ENCODE data around the gene KCNJ13.
"Not testable (repeated sequence)": the region's sequence is repeated elsewhere in the genome, so short reads cannot be mapped to it uniquely, and the experiment has no call there.

The KCNJ13 gene

DNA sequence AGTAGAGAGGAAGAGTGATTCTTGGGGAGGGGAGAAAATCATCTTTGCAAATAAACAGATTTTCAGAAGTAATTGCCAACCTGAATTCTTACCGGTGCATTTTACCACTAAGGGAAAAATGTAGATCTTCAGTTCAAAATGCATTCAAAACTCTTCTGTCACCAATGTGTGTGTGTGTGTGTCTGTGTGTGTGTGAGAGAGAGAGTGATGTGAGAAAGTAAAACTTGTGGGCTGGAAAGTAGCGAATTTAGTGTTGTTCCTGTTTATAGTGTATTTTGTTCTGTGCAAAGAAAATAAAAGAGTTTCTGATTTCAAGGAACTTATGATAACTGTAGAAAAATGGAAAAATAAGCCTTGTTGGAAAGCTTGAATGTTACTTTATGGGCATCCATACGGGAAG is 27.0 kb downstream of the KCNJ13 start:
- no peaks in the 10 kb centered on the region for H3K27me3 ChIP-seq (ENCODE audit: insufficient read depth, low read length)
- peaks cover 58% of the 10 kb centered on the region for H3K36me3 ChIP-seq (ENCODE audit: insufficient read depth, low read length)
- no peak overlapping the region for H2AFZ ChIP-seq (ENCODE audit: low read depth, low read length)
- no peaks in the 10 kb centered on the region for H3K4me1 ChIP-seq (ENCODE audit: insufficient read depth, low read length)
- H3K4me3 ChIP-seq (ENCODE audit: low read length): no peak overlapping the region
- no peaks in the 10 kb centered on the region for H3K9me3 ChIP-seq (ENCODE audit: low read length)

DNA sequence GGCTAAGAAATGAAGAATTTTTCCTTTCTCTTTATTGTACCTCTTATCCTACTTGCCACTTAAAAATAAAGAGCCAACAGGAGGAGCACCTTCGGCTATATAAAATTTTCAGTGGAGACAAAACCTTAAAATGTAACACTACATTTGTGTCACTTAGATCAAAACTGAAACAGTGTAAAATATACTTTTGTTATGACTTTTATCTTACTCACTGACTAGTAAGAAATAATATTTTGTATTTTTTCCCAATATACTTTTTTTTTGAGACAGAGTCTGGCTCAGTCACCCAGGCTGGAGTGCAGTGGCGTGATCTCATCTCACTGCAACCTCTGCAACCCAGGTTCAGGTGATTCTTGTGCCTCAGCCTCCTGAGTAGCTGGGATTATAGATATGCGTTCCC is 28.3 kb downstream of the KCNJ13 start:
- no peaks in the 10 kb centered on the region for H3K9me3 ChIP-seq (ENCODE audit: low read length)
- peaks cover 54% of the 10 kb centered on the region for H3K36me3 ChIP-seq (ENCODE audit: insufficient read depth, low read length)
- no peak overlapping the region for H2AFZ ChIP-seq (ENCODE audit: low read depth, low read length)
- H3K4me3 ChIP-seq (ENCODE audit: low read length): no peak overlapping the region
- H3K4me1 ChIP-seq (ENCODE audit: insufficient read depth, low read length): no peaks in the 10 kb centered on the region
- H3K27me3 ChIP-seq (ENCODE audit: insufficient read depth, low read length): no peaks in the 10 kb centered on the region

DNA sequence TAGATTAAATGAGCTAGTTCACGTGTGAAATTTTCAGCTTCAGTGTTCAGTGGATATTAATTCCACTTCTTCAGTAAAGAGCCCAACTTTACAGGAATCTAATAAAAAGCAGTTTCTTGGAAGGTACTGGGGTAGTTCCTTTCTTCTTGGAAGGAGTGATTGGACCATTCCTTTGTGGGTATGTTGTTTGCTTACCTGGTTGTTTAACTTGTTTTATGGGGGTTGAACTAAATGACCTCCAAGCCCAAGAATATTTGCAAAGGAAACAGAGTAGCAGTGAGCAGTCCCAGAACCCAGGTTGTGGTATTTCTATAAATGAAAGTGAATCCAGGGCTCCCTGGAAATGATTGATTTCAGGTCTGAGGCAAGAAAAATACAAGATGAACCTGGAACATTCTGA is 31.4 kb downstream of the KCNJ13 start:
- Histone ChIP-seq H3K4me1 (ENCODE audit: insufficient read depth, low read length) (no peaks in the 10 kb centered on the region), H3K27me3 (ENCODE audit: insufficient read depth, low read length) (no peaks in the 10 kb centered on the region), H3K4me3 (ENCODE audit: low read length) (no peak overlapping the region), H3K36me3 (ENCODE audit: insufficient read depth, low read length) (peaks cover 37% of the 10 kb centered on the region), H2AFZ (ENCODE audit: low read depth, low read length) (no peak overlapping the region), H3K9me3 (ENCODE audit: low read length) (no peaks in the 10 kb centered on the region)

DNA sequence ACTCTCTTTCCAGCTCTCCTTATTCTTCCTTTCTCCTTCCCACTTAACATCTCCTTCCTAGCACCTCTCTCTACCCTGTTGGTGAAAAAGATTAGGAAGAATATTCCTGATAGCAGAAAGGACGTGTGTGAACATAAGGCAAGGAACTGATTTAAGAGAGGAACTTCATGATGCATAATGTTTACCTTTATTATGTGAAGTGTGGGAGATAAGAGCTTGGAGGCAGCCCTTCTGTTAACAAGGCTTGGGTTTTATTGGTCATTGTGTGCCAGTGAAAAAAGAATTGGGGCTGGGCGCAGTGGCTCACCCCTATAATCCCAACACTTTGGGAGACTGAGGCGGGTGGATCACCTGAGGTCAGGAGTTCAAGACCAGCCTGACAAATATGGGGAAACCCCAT is 34.4 kb downstream of the KCNJ13 start:
- Histone ChIP-seq H2AFZ (ENCODE audit: low read depth, low read length) (no peak overlapping the region), H3K27me3 (ENCODE audit: insufficient read depth, low read length) (no peaks in the 10 kb centered on the region), H3K4me3 (ENCODE audit: low read length) (no peak overlapping the region), H3K4me1 (ENCODE audit: insufficient read depth, low read length) (no peaks in the 10 kb centered on the region), H3K36me3 (ENCODE audit: insufficient read depth, low read length) (peaks cover 26% of the 10 kb centered on the region), H3K9me3 (ENCODE audit: low read length) (no peaks in the 10 kb centered on the region)

DNA sequence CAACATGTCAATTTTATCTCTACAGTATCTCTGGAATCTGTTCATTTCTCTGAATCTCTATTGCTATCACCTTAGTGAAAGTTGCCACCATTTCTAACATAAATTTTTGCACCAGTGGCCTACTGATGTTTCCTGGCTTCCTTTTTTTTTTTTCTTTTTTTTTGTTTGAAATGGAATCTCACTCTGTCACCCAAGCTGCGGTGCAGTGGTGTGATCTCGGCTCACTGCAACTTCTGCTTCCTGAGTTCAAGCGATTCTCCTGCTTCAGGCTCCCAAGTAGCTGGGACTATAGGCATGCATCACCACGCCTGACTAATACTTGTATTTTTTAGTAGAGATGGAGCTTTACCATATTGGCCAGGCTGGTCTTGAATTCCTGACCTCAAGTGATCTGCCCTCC is 35.1 kb downstream of the KCNJ13 start:
- Histone ChIP-seq H3K9me3 (ENCODE audit: low read length) (no peaks in the 10 kb centered on the region), H3K4me3 (ENCODE audit: low read length) (no peak overlapping the region), H2AFZ (ENCODE audit: low read depth, low read length) (no peak overlapping the region), H3K4me1 (ENCODE audit: insufficient read depth, low read length) (no peaks in the 10 kb centered on the region), H3K27me3 (ENCODE audit: insufficient read depth, low read length) (no peaks in the 10 kb centered on the region), H3K36me3 (ENCODE audit: insufficient read depth, low read length) (peaks cover 27% of the 10 kb centered on the region)

DNA sequence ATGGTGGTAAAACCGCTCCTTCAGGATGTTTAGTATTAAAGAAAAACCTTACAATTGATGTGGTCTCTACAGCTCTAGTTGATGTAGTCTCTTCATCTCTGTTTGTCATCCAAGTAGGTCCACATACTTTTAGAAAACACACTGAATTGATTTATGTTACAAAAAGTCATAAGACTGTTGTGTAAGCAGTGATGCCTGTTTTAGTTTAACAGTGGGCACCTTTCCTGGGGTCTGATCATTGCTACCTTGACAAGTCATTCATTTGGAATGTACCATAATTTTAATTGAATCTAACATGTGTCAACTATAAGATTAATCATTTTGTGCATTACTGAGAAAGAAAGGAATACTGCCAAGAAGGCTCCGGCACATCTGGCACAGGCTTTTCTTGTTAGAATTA is 44.9 kb downstream of the KCNJ13 start:
- Histone ChIP-seq H3K36me3 (ENCODE audit: insufficient read depth, low read length) (peaks cover 41% of the 10 kb centered on the region), H3K9me3 (ENCODE audit: low read length) (no peaks in the 10 kb centered on the region), H3K4me1 (ENCODE audit: insufficient read depth, low read length) (no peaks in the 10 kb centered on the region), H3K4me3 (ENCODE audit: low read length) (no peak overlapping the region), H2AFZ (ENCODE audit: low read depth, low read length) (no peak overlapping the region), H3K27me3 (ENCODE audit: insufficient read depth, low read length) (no peaks in the 10 kb centered on the region)

DNA sequence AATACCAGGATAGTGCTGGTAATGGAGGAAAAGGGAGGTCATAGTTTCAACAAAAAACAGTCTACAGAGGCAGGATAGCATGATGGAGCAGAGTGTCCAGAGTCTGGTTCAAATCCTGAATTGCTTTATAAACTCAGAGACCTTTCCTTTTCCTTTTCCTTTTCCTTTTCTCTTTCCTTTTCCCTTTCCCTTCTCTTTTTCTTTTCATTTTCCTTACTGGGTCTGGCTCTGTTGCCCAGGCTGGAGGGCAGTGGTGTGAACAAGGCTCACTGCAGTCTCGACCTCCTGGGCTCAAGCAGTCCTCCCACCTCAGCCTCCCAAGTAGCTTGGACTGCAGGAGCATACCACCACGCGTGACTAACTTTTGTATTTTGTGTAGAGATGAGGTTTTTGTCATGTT is 47.6 kb downstream of the KCNJ13 start:
- no peak overlapping the region for H2AFZ ChIP-seq (ENCODE audit: low read depth, low read length)
- H3K4me1 ChIP-seq (ENCODE audit: insufficient read depth, low read length): no peaks in the 10 kb centered on the region
- no peaks in the 10 kb centered on the region for H3K9me3 ChIP-seq (ENCODE audit: low read length)
- H3K36me3 ChIP-seq (ENCODE audit: insufficient read depth, low read length): peaks cover 42% of the 10 kb centered on the region
- H3K4me3 ChIP-seq (ENCODE audit: low read length): no peak overlapping the region
- no peaks in the 10 kb centered on the region for H3K27me3 ChIP-seq (ENCODE audit: insufficient read depth, low read length)

DNA sequence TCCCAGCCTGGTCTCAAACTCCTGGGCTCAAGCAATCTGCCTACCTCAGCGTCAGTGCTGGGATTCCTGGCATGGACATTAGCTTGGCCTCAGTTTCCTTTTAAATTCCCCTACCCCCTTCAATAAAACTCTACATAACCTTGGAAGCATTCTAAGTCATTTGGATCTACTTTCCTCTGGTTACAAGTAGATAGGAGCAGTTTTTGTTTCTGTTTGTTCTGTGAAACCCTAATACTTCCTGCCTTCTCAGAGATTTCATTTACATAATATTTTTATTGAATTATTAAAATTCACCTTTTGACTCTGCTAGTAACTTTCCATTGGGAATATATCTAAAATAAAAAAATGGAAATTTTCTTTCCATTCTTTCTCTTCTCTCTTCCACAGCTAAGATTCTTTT is 53.3 kb downstream of the KCNJ13 start:
- Histone ChIP-seq H3K9me3 (ENCODE audit: low read length) (peaks cover 4% of the 10 kb centered on the region), H3K36me3 (ENCODE audit: insufficient read depth, low read length) (peaks cover 34% of the 10 kb centered on the region), H3K4me3 (ENCODE audit: low read length) (no peak overlapping the region), H3K27me3 (ENCODE audit: insufficient read depth, low read length) (no peaks in the 10 kb centered on the region), H3K4me1 (ENCODE audit: insufficient read depth, low read length) (no peaks in the 10 kb centered on the region), H2AFZ (ENCODE audit: low read depth, low read length) (no peak overlapping the region)

DNA sequence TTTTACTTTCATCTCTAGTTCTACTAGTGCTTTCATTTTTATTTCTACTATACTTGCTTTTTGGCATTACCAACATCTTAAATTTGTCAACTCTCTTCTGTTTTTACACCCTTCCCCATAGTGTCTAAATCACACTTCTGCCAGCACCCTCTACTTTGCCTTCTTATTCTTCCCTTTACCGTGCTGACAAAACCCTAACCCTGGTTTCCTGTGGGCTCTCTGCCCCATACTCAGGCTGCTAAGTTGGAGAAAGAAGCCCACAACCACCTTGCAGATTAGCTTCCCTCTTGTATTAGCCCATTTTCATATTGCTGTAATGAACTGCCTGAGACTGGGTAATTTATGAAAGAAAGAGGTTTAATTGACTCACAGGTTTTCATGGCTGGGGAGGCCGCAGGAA is 54.5 kb downstream of the KCNJ13 start:
- no peak overlapping the region for H3K4me3 ChIP-seq (ENCODE audit: low read length)
- peaks cover 35% of the 10 kb centered on the region for H3K36me3 ChIP-seq (ENCODE audit: insufficient read depth, low read length)
- no peaks in the 10 kb centered on the region for H3K4me1 ChIP-seq (ENCODE audit: insufficient read depth, low read length)
- H3K9me3 ChIP-seq (ENCODE audit: low read length): peaks cover 10% of the 10 kb centered on the region
- H3K27me3 ChIP-seq (ENCODE audit: insufficient read depth, low read length): no peaks in the 10 kb centered on the region
- no peak overlapping the region for H2AFZ ChIP-seq (ENCODE audit: low read depth, low read length)

DNA sequence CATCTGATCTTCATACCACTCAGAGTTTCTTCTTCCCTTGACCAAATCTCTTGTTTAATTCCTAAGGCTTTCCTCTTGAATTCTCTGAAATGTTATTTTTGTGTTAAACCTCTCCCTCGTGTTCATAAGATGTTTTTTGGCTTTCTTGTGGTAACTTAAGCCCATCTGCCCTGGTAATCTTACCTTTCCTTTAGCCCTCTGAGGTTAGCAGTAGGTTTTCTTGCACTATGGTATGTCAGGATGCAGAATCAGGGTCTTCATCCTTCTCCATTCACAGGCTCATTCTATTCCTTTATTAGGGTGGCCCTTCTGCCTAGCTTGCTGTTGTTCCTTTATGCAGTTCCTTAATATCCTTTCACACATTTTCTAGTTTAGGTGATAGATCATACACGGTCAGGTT is 55.1 kb downstream of the KCNJ13 start:
- Histone ChIP-seq H2AFZ (ENCODE audit: low read depth, low read length) (no peak overlapping the region), H3K27me3 (ENCODE audit: insufficient read depth, low read length) (no peaks in the 10 kb centered on the region), H3K4me1 (ENCODE audit: insufficient read depth, low read length) (no peaks in the 10 kb centered on the region), H3K4me3 (ENCODE audit: low read length) (no peak overlapping the region), H3K9me3 (ENCODE audit: low read length) (peaks cover 10% of the 10 kb centered on the region), H3K36me3 (ENCODE audit: insufficient read depth, low read length) (peaks cover 38% of the 10 kb centered on the region)

DNA sequence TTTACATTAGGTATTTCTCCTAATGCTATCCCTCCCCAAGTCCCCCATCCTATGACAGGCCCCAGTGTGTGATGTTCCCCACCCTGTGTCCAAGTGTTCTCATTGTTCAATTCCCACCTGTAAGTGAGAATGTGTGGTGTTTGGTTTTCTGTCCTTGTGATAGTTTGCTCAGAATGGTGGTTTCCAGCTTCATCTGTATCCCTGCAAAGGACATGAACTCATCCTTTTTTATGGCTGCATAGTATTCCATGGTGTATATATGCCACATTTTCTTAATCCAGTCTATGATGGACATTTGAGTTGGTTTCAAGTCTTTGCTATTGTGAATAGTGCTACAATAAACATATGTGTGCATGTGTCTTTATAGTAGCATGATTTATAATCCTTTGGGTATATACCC is 56.3 kb downstream of the KCNJ13 start:
- not testable (repeated sequence) for H3K4me1 ChIP-seq (ENCODE audit: insufficient read depth, low read length); H3K4me3 ChIP-seq (ENCODE audit: low read length); H2AFZ ChIP-seq (ENCODE audit: low read depth, low read length); H3K27me3 ChIP-seq (ENCODE audit: insufficient read depth, low read length)
- Histone ChIP-seq H3K9me3 (ENCODE audit: low read length) (peaks cover 10% of the 10 kb centered on the region), H3K36me3 (ENCODE audit: insufficient read depth, low read length) (peaks cover 32% of the 10 kb centered on the region)

Data from neuron (in vitro differentiated cells).